ENCODE data around the gene RAMP2. TPM values are rescaled to one million over a fixed set of nuclear protein-coding genes. Genes with fewer than 3 reads are reported as not detected.

Gene RAMP2
- total and polyA plus RNA-seq, 2 of the 13 experiments (the other 11 are each of a cell fraction or from before 2014, with no cell fraction given): 1.4 to 5.2 TPM

- Histone ChIP-seq H3K4me3 (replicated peaks in 1 of 3; ENCODE audit: insufficient read depth in 1 of 3, low read depth in 2 of 3, low read length in 3 of 3) (no peak overlapping the region), H4K20me1 (ENCODE audit: insufficient read depth, low read length) (peaks cover 4% of the 10 kb centered on the region; the same call in 1 of the 2 replicates), H3K9me3 (ENCODE audit: low read length) (no peaks in the 10 kb centered on the region), H2AFZ (ENCODE audit: low read length) (no peak overlapping the region), H3K79me2 (ENCODE audit: insufficient read depth, low read length) (peaks cover 23% of the 10 kb centered on the region), H3K9ac (ENCODE audit: insufficient read depth, low read depth, low read length) (no peak overlapping the region), H3K4me2 (ENCODE audit: low read depth, low read length) (no peak overlapping the region), H3K36me3 (replicated peaks in 1 of 2; ENCODE audit: control insufficient read depth in 1 of 2, insufficient read depth in 2 of 2, low read length in 2 of 2) (peaks cover 19 to 32% of the 10 kb centered on the region in 2 experiments; a peak in 4 of 5 replicates), H3K27me3 (ENCODE audit: control insufficient read depth in 1 of 2, insufficient read depth in 2 of 2, low read length in 2 of 2) (no peaks in the 10 kb centered on the region; a peak in 1 of 5 replicates), H3K27ac (ENCODE audit: extremely low read length, insufficient read depth, low read length) (no peak overlapping the region), H3K4me1 (ENCODE audit: insufficient read depth, low read length) (peaks cover 24% of the 10 kb centered on the region)
- no peak for FAIRE-seq
- no TSS peak for BruUV-seq (replicated peaks)
- in situ Hi-C loops (cut with HindIII; ENCODE audit: extremely low pct_ligation_motif_present, low pct_unique_long_range_greater_than_20kb) (no loop called here), intact Hi-C loops (cut with micrococcal nuclease; ENCODE audit: unreplicated experiment) (no loop called here)
- DNase-seq (ENCODE audit: low spot score): no peak
- ChIA-PET CTCF (ENCODE audit: low intra/inter-chr PET ratio, low total read pairs) (no interaction called here), POLR2A (interaction anchor here (3.3 kb wide), 1 partner anchor 13 kb away, joined by 18 read pairs; the partner anchor contains the start of genes CNTD1 and COA3)
- TF ChIP-seq TGIF2 (CRISPR knock-in tag; IDR thresholded peaks at IDR 0.05) (no peak), GABPB1 (CRISPR knock-in tag; IDR thresholded peaks at IDR 0.05) (peak; percentile 6; the same call in 1 of the 2 replicates)
- ATAC-seq: no peak
- WGBS (ENCODE audit: low lambda C conversion rate): 98% methylated on average over 25 of the region's 25 CpGs
Measured at GRCh38 chr17:42784409-42784808, 23.4 kb downstream of the RAMP2 start.

GRCh38 chr17:42784811-42785592 lies 24.0 kb downstream of the RAMP2 start:
- whole genome bisulfite sequencing (ENCODE audit: low lambda C conversion rate): 97% methylated on average over 52 of the region's 52 CpGs
- Histone ChIP-seq H3K4me3 (replicated peaks in 1 of 3; ENCODE audit: insufficient read depth in 1 of 3, low read depth in 2 of 3, low read length in 3 of 3) (no peak overlapping the region), H4K20me1 (ENCODE audit: insufficient read depth, low read length) (peaks cover 4% of the 10 kb centered on the region; the same call in 1 of the 2 replicates), H3K36me3 (replicated peaks in 1 of 2; ENCODE audit: control insufficient read depth in 1 of 2, insufficient read depth in 2 of 2, low read length in 2 of 2) (peaks cover 19 to 32% of the 10 kb centered on the region in 2 experiments; a peak in 4 of 5 replicates), H3K27ac (ENCODE audit: extremely low read length, insufficient read depth, low read length) (no peak overlapping the region), H2AFZ (ENCODE audit: low read length) (no peak overlapping the region), H3K27me3 (ENCODE audit: control insufficient read depth in 1 of 2, insufficient read depth in 2 of 2, low read length in 2 of 2) (no peaks in the 10 kb centered on the region; a peak in 1 of 5 replicates), H3K4me2 (ENCODE audit: low read depth, low read length) (no peak overlapping the region), H3K4me1 (ENCODE audit: insufficient read depth, low read length) (peaks cover 23% of the 10 kb centered on the region), H3K9ac (ENCODE audit: insufficient read depth, low read depth, low read length) (no peak overlapping the region), H3K9me3 (ENCODE audit: low read length) (no peaks in the 10 kb centered on the region), H3K79me2 (ENCODE audit: insufficient read depth, low read length) (peaks cover 23% of the 10 kb centered on the region)
- ATAC-seq (no peak), FAIRE-seq (no peak), DNase-seq (ENCODE audit: low spot score) (no peak)
- no TSS peak for BruUV-seq (replicated peaks)
- CTCF ChIA-PET (ENCODE audit: low intra/inter-chr PET ratio, low total read pairs): no interaction called here
- intact Hi-C loops (cut with micrococcal nuclease; ENCODE audit: unreplicated experiment): no loop called here
- in situ Hi-C loops (cut with HindIII; ENCODE audit: extremely low pct_ligation_motif_present, low pct_unique_long_range_greater_than_20kb): no loop called here
- POLR2A ChIA-PET: interaction anchor here (3.3 kb wide), 1 partner anchor 13 kb away, joined by 18 read pairs; the partner anchor contains the start of genes CNTD1 and COA3
- TF ChIP-seq ZZZ3 (CRISPR knock-in tag; IDR thresholded peaks at IDR 0.05; ENCODE audit: borderline replicate concordance) (no peak), ZNF580 (CRISPR knock-in tag; IDR thresholded peaks at IDR 0.05; ENCODE audit: borderline replicate concordance, low read depth) (no peak), RFX1 (IDR thresholded peaks at IDR 0.05) (no peak), ZNF282 (IDR thresholded peaks at IDR 0.05; ENCODE audit: partially characterized antibody) (no peak), SSRP1 (CRISPR knock-in tag; IDR thresholded peaks at IDR 0.05) (0 out of 2 replicates have a peak, but pooled peaks have one; percentile 66), ZFP91 (CRISPR knock-in tag; IDR thresholded peaks at IDR 0.05; ENCODE audit: borderline replicate concordance) (0 out of 2 replicates have a peak, but pooled peaks have one; percentile 33), AGO1 (IDR thresholded peaks at IDR 0.05; ENCODE audit: low read depth, low read length, poor library complexity, severe bottlenecking) (peak; percentile 35), ZNF687 (CRISPR knock-in tag; IDR thresholded peaks at IDR 0.05) (peak; percentile 16), CBFB (CRISPR knock-in tag; IDR thresholded peaks at IDR 0.05) (no peak)
